GM19239 (cell line): Measurements from ENCODE around the gene MRPS15.
"Not testable (repeated sequence)": the region's sequence is repeated elsewhere in the genome, so short reads cannot be mapped to it uniquely, and the experiment has no call there.

Source experiments
- DNase-seq: peaks from one replicate; pipeline ENCODE4 v3.0.0; 2011; ENCODE audit warnings: low spot score; ENCODE audit not compliant: insufficient read length
- FAIRE-seq: peaks from 2 replicates; lab custom pipeline; 2011; peaks lifted over from hg19 to GRCh38; lab: Jason Lieb, UNC

The MRPS15 gene

GRCh38 chr1:36486093-36486438 lies 21.9 kb upstream of the MRPS15 start:
- no peak for DNase-seq

GRCh38 chr1:36484099-36484498 lies 19.9 kb upstream of the MRPS15 start:
- no peak for DNase-seq
- no peak for FAIRE-seq

More at GRCh38 chr1:36486093-36486438, 21.9 kb upstream of the MRPS15 start:
- no peak for FAIRE-seq

- no peak for DNase-seq
- no peak for FAIRE-seq
Measured at GRCh38 chr1:36482724-36483388, 18.7 kb upstream of the MRPS15 start, which contains the start of gene CSF3R. Gene CSF3R (minus strand): TSS chr1:36482913. CDS start chr1:36479496, 3,417 bp downstream.

GRCh38 chr1:36481771-36482723 lies 17.9 kb upstream of the MRPS15 start:
- FAIRE-seq, result no peak
- no peak for DNase-seq

GRCh38 chr1:36481091-36481490 lies 16.9 kb upstream of the MRPS15 start:
- FAIRE-seq (no peak), DNase-seq (no peak)

- FAIRE-seq, result no peak
Measured at GRCh38 chr1:36480161-36480560, 16.0 kb upstream of the MRPS15 start.

GRCh38 chr1:36479505-36480051 lies 15.4 kb upstream of the MRPS15 start:
- no peak for DNase-seq
- FAIRE-seq, result no peak

More at GRCh38 chr1:36480161-36480560, 16.0 kb upstream of the MRPS15 start:
- no peak for DNase-seq

GRCh38 chr1:36477615-36478014 lies 13.4 kb upstream of the MRPS15 start:
- not testable (repeated sequence) for FAIRE-seq, DNase-seq

- FAIRE-seq (no peak), DNase-seq (no peak)
Measured at GRCh38 chr1:36476945-36477344, 12.8 kb upstream of the MRPS15 start.

GRCh38 chr1:36475910-36476604 lies 11.9 kb upstream of the MRPS15 start:
- DNase-seq (no peak), FAIRE-seq (no peak)

GRCh38 chr1:36475341-36475740 lies 11.2 kb upstream of the MRPS15 start:
- no peak for DNase-seq
- FAIRE-seq, result no peak

GRCh38 chr1:36472656-36473055 lies 8.5 kb upstream of the MRPS15 start:
- FAIRE-seq (no peak), DNase-seq (no peak)

GRCh38 chr1:36471830-36472641 lies 7.9 kb upstream of the MRPS15 start:
- DNase-seq (no peak), FAIRE-seq (no peak)

GRCh38 chr1:36469163-36469562 lies 5.0 kb upstream of the MRPS15 start:
- DNase-seq (no peak), FAIRE-seq (no peak)

GRCh38 chr1:36467700-36468455 lies 3.7 kb upstream of the MRPS15 start:
- no peak for FAIRE-seq

GRCh38 chr1:36467027-36467410 lies 2.8 kb upstream of the MRPS15 start:
- DNase-seq (no peak), FAIRE-seq (no peak)

More at GRCh38 chr1:36467700-36468455, 3.7 kb upstream of the MRPS15 start:
- DNase-seq, result no peak

GRCh38 chr1:36466370-36467026 lies 2.3 kb upstream of the MRPS15 start:
- DNase-seq (no peak), FAIRE-seq (no peak)

- DNase-seq, result no peak
- FAIRE-seq, result no peak
Measured at GRCh38 chr1:36465731-36466369, 1.7 kb upstream of the MRPS15 start.
